Prostate gland (tissue), 2 donors: ENCODE results near the gene GARS1.

ENCODE experiments used
- CTCF ChIP-seq, 4 experiments: fragments of 200-600 bp in 2 of 4; fragments of 450-650 bp in 2 of 4; sonication (generic) in 2 of 4; IDR thresholded peaks; 1 replicate in 3 of 4; 2 replicates in 1 of 4; pipeline ENCODE4 v1.5.1; 2016 to 2019; ENCODE audit warnings: antibody characterized with exemption in 4 of 4, mild to moderate bottlenecking in 2 of 4, moderate library complexity in 2 of 4
- POLR2A ChIP-seq: fragments of 450-650 bp; IDR thresholded peaks from one replicate; pipeline ENCODE4 v1.6.1; 2016; ENCODE audit warnings: antibody characterized with exemption, mild to moderate bottlenecking

DNA sequence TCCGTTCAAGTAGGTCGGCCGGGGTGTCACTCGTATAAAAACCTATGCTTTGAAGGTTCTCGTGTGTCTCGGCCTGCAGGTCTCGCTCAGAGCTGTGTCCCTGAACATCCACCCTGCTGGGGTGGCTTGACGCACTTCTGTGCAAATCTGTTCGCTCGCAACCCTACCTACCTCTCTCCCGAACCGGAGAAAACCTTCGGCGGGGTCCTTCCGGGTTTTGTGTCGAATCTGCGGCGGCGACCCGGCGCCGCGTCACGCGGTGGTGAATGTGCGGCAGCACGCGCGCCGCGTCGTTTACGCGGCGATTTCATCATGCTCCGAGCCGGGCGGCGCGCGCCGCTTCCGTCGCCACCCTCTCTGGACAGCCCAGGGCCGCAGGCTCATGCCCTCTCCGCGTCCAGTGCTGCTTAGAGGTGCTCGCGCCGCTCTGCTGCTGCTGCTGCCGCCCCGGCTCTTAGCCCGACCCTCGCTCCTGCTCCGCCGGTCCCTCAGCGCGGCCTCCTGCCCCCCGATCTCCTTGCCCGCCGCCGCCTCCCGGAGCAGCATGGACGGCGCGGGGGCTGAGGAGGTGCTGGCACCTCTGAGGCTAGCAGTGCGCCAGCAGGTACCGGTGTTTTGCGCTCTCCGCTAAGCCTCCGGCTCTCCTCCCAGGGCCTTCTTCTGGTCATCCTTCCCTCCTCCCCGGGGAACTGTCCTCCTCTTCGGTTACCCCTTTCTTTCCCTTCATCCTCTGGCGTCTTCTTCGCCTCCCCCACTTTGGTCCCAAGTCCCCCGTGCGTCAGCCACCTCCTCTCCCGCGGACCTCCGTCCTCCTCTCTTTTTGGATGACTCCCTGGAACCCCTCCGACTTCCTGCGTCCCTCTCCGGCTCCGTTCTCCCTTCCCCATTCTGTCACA is at the start of gene GARS1:
- no peak for TF ChIP-seq CTCF (IDR thresholded peaks at IDR 0.05)
- peak; percentile 84 for TF ChIP-seq POLR2A
